DMS79 (cell line): Measurements from ENCODE around the gene MRPL32.

Source experiments
- DNase-seq: peaks from one replicate; lab custom pipeline; 2025; lab: John Stamatoyannopoulos, UW

Gene MRPL32

GRCh38 chr7:42964849-42965805 is 33.0 kb downstream of the MRPL32 start:
- DNase-seq = no peak

GRCh38 chr7:42967391-42967790 is 35.2 kb downstream of the MRPL32 start:
- no peak for DNase-seq

- no peak for DNase-seq
Measured at GRCh38 chr7:42972699-42973500, 40.7 kb downstream of the MRPL32 start.

GRCh38 chr7:42976371-42976770 is 44.2 kb downstream of the MRPL32 start:
- no peak for DNase-seq

GRCh38 chr7:42978496-42978895 is 46.3 kb downstream of the MRPL32 start:
- no peak for DNase-seq

GRCh38 chr7:42980084-42980483 is 47.9 kb downstream of the MRPL32 start:
- DNase-seq = no peak

- DNase-seq = no peak
Measured at GRCh38 chr7:42980514-42980913, 48.3 kb downstream of the MRPL32 start.

- DNase-seq = no peak
Measured at GRCh38 chr7:42981601-42982000, 49.4 kb downstream of the MRPL32 start.

- no peak for DNase-seq
Measured at GRCh38 chr7:42982604-42983115, 50.5 kb downstream of the MRPL32 start.

- DNase-seq = no peak
Measured at GRCh38 chr7:42984137-42984536, 52.0 kb downstream of the MRPL32 start.

GRCh38 chr7:42986213-42986612 is 54.0 kb downstream of the MRPL32 start:
- DNase-seq = no peak

- DNase-seq = no peak
Measured at GRCh38 chr7:42986781-42987248, 54.6 kb downstream of the MRPL32 start.
